Panc1 (cell line): ENCODE results near the gene MEGF11. TPM values are rescaled to one million over a fixed set of nuclear protein-coding genes. Genes with fewer than 3 reads are reported as not detected.

Experiments used
- ATAC-seq: fragments of 200-7000 bp; cut with Tn5 transposase; 2 replicates; pipeline ENCODE4 v1.9.1; 2020; ENCODE audit warnings: mild to moderate bottlenecking, moderate library complexity
- BruUV-seq: library from RNA; stranded (reverse); fragments of 400-500 nt; replicated peaks from 2 replicates; lab custom pipeline; 2021; lab: Mats Ljungman, UMichigan
- CTCF ChIA-PET: fragments of 300-600 bp; sonication (Branson Sonifier 250); formaldehyde crosslinking; loops from one replicate; lab custom pipeline; 2022; ENCODE audit warnings: antibody characterized with exemption; lab: Charles Lee
- POLR2A ChIA-PET: fragments of 300-600 bp; sonication (Branson Sonifier 250); formaldehyde crosslinking; loops from one replicate; lab custom pipeline; 2022; ENCODE audit warnings: antibody characterized with exemption; lab: Charles Lee
- DNase-seq: peaks from one replicate; pipeline ENCODE4 v3.0.0-alpha.2; 2010; ENCODE audit warnings: low read depth, low spot score
- H3K27ac ChIP-seq: 2 replicates; pipeline ENCODE4 v1.5.1; 2011; ENCODE audit warnings: mild to moderate bottlenecking, low read length, inconsistent platforms
- H3K27me3 ChIP-seq: fragments of 200-500 bp; sonication (Bioruptor generic); 2 replicates; pipeline ENCODE4 v1.6.0; 2014; ENCODE audit warnings: low read length, inconsistent platforms; ENCODE audit not compliant: control insufficient read depth, insufficient read depth
- H3K36me3 ChIP-seq: fragments of 200-500 bp; sonication (Bioruptor generic); 2 replicates; pipeline ENCODE4 v1.5.1; 2014; ENCODE audit warnings: inconsistent platforms, mild to moderate bottlenecking, low read length, moderate library complexity; ENCODE audit not compliant: control insufficient read depth, insufficient read depth
- H3K4me1 ChIP-seq: 2 replicates; pipeline ENCODE4 v1.5.1; 2011; ENCODE audit warnings: inconsistent platforms, mild to moderate bottlenecking, low read length, moderate library complexity; ENCODE audit not compliant: control insufficient read depth, insufficient read depth
- H3K4me3 ChIP-seq, 2 experiments: 2 replicates each; pipeline ENCODE4 v1.5.1; 2011 to 2012; ENCODE audit warnings: low read depth in 2 of 2, low read length in 2 of 2, mild to moderate bottlenecking in 2 of 2, inconsistent platforms in 1 of 2, moderate library complexity in 1 of 2
- H3K9me3 ChIP-seq: fragments of 200-500 bp; sonication (Bioruptor generic); 2 replicates; pipeline ENCODE4 v1.5.1; 2014; ENCODE audit warnings: low read depth, mild to moderate bottlenecking, inconsistent platforms, low read length, moderate library complexity; ENCODE audit not compliant: control insufficient read depth, insufficient read depth
- CTCF ChIP-seq: fragments of 450-650 bp; IDR thresholded peaks from 2 replicates; pipeline ENCODE4 v1.5.1; 2017; ENCODE audit warnings: mild to moderate bottlenecking
- POLR2AphosphoS5 ChIP-seq: IDR thresholded peaks from 2 replicates; pipeline ENCODE4 v1.6.1; 2012; ENCODE audit warnings: mild to moderate bottlenecking, low read depth, low read length, moderate library complexity
- SIN3A ChIP-seq: IDR thresholded peaks from 2 replicates; pipeline ENCODE4 v1.6.1; 2012; ENCODE audit warnings: low read depth, mild to moderate bottlenecking, low read length, moderate library complexity, borderline replicate concordance; ENCODE audit not compliant: insufficient read depth
- TCF7L2 ChIP-seq: IDR thresholded peaks from 2 replicates; pipeline ENCODE4 v1.6.1; 2011; ENCODE audit warnings: mild to moderate bottlenecking, low read depth, low read length, inconsistent platforms
- in situ Hi-C: cut with HindIII; loops from 2 replicates; pipeline ENCODE4 v1.10.0; 2016; ENCODE audit warnings: low sequenced_read_pairs, low pct_unique_long_range_greater_than_20kb
- intact Hi-C: fragments of 100-400 bp; cut with micrococcal nuclease; formaldehyde crosslinking; loops from one replicate; pipeline ENCODE4 v1.10.0; 2022; ENCODE audit not compliant: unreplicated experiment
- total RNA-seq: library from RNA; stranded (reverse); gene quantifications from one replicate; pipeline ENCODE4 v1.2.1, GENCODE V29; 2021; ENCODE audit not compliant: unreplicated experiment
- TF ChIP-seq, protein P1 (sequence below), 2 experiments: IDR thresholded peaks; 2 replicates each; pipeline ENCODE4 v1.6.1; 2011 to 2012; ENCODE audit warnings: low read depth in 2 of 2, control low read depth in 1 of 2, low read length in 1 of 2, mild to moderate bottlenecking in 1 of 2, moderate library complexity in 1 of 2; ENCODE audit not compliant: insufficient read depth in 1 of 2

MEGF11 gene
- total RNA-seq, 1 experiment from 2014 or later: 0.95 TPM

- BruUV-seq: no TSS peak
- H3K9me3 ChIP-seq: no peaks in the 10 kb centered on the region
- ATAC-seq: no peak
- POLR2A ChIA-PET: interaction anchor here (0.7 kb wide), 1 partner anchor 149 kb away, joined by 8 read pairs; no protein-coding TSS in a partner anchor
- CTCF ChIA-PET: interaction anchor here (0.9 kb wide), 1 partner anchor 241 kb away, joined by 4 read pairs; no protein-coding TSS in a partner anchor
- peaks cover 3% of the 10 kb centered on the region for H3K27me3 ChIP-seq
- TF ChIP-seq, protein P1, sequence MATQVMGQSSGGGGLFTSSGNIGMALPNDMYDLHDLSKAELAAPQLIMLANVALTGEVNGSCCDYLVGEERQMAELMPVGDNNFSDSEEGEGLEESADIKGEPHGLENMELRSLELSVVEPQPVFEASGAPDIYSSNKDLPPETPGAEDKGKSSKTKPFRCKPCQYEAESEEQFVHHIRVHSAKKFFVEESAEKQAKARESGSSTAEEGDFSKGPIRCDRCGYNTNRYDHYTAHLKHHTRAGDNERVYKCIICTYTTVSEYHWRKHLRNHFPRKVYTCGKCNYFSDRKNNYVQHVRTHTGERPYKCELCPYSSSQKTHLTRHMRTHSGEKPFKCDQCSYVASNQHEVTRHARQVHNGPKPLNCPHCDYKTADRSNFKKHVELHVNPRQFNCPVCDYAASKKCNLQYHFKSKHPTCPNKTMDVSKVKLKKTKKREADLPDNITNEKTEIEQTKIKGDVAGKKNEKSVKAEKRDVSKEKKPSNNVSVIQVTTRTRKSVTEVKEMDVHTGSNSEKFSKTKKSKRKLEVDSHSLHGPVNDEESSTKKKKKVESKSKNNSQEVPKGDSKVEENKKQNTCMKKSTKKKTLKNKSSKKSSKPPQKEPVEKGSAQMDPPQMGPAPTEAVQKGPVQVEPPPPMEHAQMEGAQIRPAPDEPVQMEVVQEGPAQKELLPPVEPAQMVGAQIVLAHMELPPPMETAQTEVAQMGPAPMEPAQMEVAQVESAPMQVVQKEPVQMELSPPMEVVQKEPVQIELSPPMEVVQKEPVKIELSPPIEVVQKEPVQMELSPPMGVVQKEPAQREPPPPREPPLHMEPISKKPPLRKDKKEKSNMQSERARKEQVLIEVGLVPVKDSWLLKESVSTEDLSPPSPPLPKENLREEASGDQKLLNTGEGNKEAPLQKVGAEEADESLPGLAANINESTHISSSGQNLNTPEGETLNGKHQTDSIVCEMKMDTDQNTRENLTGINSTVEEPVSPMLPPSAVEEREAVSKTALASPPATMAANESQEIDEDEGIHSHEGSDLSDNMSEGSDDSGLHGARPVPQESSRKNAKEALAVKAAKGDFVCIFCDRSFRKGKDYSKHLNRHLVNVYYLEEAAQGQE (IDR thresholded peaks at IDR 0.05; ENCODE audit: insufficient read depth in 1 of 2, low read depth in 2 of 2, low read length in 1 of 2): peak; percentile 61 to 74; a peak in 3 of 4 replicates
- no peak for TF ChIP-seq CTCF
- no peaks in the 10 kb centered on the region for H3K4me1 ChIP-seq
- H3K4me3 ChIP-seq: no peak overlapping the region
- intact Hi-C loops: no loop called here
- no peak for DNase-seq
- in situ Hi-C loops: no loop called here
- no peaks in the 10 kb centered on the region for H3K36me3 ChIP-seq
- no peak overlapping the region for H3K27ac ChIP-seq
Measured at GRCh38 chr15:66098022-66098363, 155.6 kb downstream of the MEGF11 start.

DNA sequence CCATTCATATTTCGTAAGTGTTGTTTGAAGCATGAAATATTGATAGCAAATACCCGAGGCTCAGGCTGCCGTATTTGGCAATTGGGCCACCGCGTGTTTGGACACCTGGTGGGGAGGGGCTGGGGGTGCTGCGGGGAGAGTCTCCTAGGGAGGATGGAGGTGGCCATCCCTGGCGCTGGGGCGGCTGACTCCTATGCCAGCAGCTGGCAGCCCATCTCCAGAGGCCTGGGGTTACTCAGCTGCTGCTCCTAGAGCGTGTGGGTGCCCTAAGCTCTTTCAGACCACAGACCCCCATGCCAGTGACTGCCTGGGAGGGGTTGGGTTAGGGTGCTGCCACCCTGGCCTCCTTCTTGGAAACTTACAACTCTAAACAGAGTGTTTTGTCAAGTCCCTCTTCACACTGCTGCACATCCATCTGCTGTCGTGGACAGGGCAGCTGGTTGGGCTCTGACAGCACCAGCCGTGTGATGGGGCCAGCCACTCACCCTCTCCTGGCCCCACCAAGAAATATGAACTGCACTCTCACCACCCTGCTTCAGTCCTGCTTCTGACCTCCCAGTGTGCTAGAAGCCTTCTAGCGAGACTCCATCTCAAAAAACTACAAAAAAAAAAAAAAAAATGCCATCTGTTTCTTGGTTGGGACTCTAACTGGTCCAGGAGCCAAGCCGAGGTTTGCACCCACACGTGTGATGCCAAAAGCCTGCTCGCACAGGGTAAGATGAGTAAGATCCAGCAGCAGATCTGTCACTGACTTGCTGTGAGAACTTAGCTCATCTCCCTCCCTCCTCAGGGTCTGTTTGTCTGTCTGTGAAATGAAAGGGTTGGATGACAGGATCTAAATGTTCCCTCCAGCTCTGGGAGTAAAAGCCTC is 156.2 kb downstream of the MEGF11 start:
- intact Hi-C loops: no loop called here
- POLR2A ChIA-PET: interaction anchor here (0.5 to 0.7 kb wide), 2 partner anchors 149 to 249 kb away, joined by 4 to 8 read pairs; no protein-coding TSS in a partner anchor

More for the DNA sequence above, 156.2 kb downstream of the MEGF11 start:
- H3K27me3 ChIP-seq: peaks cover 3% of the 10 kb centered on the region
- CTCF ChIA-PET: interaction anchor here (0.9 kb wide), 1 partner anchor 241 kb away, joined by 4 read pairs; no protein-coding TSS in a partner anchor
- TF ChIP-seq CTCF (no peak), SIN3A (no peak), POLR2AphosphoS5 (no peak), TCF7L2 (no peak)
- TF ChIP-seq, protein P1 (IDR thresholded peaks at IDR 0.05; ENCODE audit: insufficient read depth in 1 of 2, low read depth in 2 of 2, low read length in 1 of 2): no peak
- H3K36me3 ChIP-seq: no peaks in the 10 kb centered on the region
- in situ Hi-C loops: no loop called here
- no peak for ATAC-seq
- H3K4me3 ChIP-seq: no peak overlapping the region
- no TSS peak for BruUV-seq
- no peaks in the 10 kb centered on the region for H3K4me1 ChIP-seq
- H3K9me3 ChIP-seq: no peaks in the 10 kb centered on the region
- no peak for DNase-seq
- no peak overlapping the region for H3K27ac ChIP-seq
